TTC549 (cell line): Measurements from ENCODE around the gene NXPH4.

Experiments
- FAIRE-seq: peaks from 2 replicates; lab custom pipeline; 2012; peaks lifted over from hg19 to GRCh38; lab: Jason Lieb, UNC

Gene NXPH4

DNA sequence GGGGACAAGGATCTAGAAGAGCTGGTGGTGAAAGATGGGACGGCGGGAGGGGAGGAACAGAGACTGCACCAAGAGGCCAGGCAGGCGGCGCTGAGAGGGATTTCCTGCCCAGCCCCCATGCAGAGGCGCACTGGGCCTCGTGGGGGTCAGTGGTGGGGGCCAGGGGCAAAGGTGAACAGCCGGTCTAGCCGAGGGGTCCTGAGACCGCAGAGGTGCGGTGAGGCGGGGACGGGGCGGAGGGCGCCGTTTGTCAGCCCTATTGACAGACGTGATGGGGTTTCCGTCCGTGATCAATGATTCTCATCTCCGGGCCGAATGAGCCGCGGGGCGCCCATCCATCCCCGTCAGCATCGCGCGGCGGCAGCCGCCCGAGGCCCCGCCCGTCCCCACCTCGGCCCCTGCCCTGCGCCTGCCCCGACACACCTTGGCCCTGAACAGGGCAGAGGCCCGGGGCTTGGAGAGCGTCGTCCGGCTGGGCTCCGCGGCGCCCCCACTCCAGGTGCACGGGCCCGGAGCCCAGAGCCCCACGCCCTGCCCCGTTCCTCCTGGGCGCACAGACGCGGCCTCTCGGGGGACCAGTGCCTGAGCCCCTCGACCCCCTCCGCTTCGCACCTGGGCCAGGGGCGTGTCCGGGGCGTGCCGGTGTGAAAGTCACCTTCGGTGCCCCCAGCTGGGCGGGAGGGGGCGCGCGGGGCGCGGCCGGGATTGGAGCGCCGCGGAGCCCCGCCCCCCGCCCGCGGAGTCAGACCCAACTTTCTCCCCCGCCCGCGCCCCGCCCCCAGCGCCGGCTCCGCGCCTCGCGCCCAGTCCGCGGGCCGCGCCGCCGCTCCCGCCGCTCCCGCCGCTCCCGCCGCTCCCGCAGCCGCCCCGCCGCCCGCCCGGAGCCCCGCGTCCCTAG, at the start of gene NXPH4:
TSS of gene NXPH4 (plus strand) at position 781 of the 898 bp plus-strand sequence. CDS start 176 bp downstream, outside the sequence.
- no peak for FAIRE-seq

DNA sequence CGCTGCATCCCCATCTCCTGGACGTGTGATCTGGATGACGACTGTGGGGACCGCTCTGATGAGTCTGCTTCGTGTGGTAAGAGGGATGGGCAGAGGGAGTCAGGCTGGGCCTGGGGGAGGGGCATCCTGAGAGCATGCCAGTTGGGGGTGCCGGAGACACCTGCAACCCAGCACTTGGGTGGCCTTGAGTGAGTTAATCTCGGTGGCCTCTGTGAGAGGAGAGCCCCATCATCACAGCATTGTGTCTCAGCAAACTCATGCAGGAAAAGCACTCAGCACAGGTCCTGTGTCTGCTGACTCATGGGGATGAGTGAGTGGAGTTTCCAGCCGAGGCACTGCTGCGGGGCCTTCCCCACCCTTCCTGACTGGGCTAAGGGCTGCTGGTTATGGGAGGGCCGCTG, 49.6 kb upstream of the NXPH4 start:
- FAIRE-seq = no peak

DNA sequence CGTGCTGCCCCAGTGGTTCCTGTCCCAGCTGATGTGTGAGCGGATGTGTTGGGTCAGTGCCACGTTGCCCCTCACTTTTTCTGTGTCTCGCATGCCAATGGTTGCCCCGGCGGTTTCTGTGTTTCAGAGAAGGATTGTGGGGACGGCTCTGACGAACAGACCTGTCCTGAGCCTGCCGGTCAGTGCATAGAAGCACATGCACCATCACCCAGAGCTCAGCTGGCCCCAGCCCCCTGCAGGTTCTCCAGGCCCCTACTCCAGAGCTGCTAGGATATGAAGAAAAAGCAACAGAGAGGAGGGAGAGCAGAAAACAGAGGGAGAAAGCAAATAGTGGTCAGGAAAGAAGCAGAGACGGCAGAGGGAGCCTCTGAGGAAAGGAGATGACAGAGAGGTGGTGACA, 48.5 kb upstream of the NXPH4 start:
- FAIRE-seq = no peak

DNA sequence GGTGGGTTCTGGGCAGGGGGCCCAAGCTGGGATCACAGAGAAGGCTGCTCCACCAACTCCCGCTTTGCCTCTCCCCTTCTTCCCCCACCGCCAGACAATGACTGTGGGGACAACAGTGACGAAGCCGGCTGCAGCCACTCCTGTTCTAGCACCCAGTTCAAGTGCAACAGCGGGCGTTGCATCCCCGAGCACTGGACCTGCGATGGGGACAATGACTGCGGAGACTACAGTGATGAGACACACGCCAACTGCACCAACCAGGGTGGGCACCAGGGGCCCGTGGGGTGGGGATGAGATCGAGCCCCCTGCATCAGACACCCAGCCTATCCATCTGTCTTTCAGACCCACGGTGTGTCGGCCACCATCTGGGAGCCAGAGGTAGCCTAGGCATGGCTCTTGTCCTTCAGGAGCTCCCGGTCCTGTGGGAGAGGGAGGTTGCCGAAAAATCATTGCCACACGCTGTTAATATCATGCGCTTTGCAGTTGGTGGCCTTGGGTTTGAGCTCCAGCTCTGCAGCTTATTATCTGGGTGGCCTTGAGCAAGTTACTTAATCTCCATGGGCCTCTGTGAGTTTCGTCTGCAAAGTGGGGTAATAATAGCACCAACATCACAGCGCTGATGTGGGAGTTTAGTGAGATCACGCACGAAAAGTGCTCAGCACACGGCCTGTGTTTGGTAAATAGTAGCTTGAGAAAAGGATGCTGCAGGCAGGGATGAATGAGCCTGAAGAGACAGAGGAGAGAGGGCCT, 47.4 kb upstream of the NXPH4 start:
- no peak for FAIRE-seq

DNA sequence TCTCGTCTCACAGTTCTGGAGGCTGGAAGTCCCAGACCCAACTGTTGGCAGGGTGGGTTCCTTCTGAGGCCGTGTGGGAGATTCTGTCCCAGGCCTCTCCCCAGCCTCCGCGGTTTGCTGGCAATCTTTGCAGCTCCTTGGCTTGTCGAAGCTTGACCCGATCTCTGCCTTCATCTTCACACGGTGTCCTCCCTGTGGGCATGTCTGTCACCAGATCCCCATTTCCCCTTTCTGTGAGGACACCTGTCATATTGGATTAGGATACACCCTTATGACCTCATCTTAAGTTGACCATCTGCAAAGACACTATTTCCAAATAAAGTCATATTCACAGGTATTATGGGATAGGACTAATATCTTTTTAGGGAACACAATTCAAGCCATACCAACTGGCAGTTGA, 46.6 kb upstream of the NXPH4 start:
- no peak for FAIRE-seq

DNA sequence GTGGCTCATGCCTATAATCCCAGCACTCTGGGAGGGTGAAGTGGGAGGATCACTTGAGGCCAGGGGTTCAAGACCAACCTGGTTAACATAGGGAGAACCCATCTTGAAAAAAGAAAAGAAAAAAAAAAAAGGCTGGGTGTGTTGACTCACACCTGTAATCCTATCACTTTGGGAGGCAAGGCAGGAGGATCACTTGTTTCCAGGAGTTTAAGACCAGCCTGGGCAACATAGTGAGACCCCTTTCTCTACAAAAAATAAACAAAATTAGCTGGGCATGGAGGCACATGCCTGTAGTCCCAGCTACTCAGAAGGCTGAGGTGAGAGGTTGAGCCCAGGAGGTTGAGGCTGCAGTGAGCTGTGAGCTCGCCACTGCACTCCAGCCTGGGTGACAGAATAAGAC, 46.2 kb upstream of the NXPH4 start:
- FAIRE-seq = no peak

DNA sequence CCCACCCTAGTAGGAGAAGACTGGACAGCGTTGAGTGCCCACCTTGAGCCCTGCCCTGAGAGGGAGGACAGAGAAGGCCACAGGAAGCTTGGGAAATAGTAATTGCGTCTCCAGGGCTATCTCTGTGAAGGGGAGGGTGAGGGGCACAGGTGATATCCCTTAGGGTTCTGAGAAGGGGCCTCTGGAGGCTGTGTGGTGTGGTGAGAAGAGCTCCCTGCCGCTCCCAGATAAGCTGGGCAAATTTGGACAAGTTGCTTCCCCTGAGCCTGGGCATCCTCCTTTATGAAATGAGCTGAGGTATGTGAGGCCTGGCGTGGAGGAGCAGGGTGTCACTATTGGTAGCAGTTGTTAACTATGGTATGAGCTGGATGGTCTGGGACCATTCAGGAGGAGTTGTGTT, 45.7 kb upstream of the NXPH4 start:
- FAIRE-seq = no peak

DNA sequence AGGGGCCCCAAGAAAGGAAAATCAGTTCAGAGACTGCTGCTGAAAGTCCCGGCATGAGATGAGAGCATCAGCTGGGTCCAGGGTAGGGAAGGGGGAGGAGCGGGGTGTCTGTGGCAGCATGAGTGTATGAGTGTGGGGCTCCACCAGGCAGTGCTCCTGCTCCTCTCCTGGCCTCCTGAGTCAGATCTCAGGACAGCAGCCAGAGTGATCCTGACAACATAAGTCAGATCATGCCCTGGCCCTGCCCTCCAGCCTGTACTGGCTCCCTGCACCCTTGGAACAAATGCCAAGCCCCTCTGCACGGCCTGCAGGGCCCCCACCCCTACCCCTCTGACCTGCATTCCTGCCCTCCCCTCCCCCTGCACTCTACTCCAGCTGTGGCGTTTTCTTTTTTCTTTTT, 44.9 kb upstream of the NXPH4 start:
- no peak for FAIRE-seq

DNA sequence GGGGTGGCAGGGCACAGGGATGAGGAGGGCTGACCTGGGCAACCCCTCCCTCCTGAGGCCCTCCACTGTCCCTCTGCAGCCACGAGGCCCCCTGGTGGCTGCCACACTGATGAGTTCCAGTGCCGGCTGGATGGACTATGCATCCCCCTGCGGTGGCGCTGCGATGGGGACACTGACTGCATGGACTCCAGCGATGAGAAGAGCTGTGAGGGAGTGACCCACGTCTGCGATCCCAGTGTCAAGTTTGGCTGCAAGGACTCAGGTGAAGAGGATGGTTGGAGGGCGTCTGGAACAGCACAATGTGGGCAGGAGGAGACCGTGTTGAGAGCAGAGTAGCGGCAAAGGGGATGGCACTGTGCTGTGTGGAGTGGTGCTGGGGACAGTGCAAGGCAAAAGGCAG, 43.5 kb upstream of the NXPH4 start:
- no peak for FAIRE-seq

DNA sequence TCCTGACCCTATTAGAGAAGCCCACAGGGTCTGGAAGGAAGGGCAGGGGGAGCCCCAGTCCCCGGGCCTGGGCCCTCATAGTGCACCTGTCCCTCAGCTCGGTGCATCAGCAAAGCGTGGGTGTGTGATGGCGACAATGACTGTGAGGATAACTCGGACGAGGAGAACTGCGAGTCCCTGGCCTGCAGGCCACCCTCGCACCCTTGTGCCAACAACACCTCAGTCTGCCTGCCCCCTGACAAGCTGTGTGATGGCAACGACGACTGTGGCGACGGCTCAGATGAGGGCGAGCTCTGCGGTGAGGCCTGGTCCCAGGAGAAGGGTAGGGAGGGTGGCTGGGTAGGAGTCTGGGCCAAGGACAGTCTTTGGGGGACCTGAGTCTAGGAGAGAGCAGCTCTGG, 42.9 kb upstream of the NXPH4 start:
- no peak for FAIRE-seq

DNA sequence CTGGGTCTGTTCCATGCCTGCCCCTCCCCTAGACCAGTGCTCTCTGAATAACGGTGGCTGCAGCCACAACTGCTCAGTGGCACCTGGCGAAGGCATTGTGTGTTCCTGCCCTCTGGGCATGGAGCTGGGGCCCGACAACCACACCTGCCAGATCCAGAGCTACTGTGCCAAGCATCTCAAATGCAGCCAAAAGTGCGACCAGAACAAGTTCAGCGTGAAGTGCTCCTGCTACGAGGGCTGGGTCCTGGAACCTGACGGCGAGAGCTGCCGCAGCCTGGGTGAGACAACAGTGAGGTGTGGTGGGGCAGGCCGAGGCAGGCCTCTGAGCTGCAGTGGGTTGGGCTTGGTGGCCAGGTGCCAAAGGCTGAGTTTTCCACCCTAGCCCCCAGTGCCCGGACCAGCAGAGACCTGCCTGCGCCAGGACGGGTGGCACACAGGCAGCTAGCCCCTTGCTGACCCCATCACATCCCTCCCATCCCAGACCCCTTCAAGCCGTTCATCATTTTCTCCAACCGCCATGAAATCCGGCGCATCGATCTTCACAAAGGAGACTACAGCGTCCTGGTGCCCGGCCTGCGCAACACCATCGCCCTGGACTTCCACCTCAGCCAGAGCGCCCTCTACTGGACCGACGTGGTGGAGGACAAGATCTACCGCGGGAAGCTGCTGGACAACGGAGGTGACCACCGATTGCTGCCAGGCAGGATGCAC, 41.0 kb upstream of the NXPH4 start:
- no peak for FAIRE-seq

DNA sequence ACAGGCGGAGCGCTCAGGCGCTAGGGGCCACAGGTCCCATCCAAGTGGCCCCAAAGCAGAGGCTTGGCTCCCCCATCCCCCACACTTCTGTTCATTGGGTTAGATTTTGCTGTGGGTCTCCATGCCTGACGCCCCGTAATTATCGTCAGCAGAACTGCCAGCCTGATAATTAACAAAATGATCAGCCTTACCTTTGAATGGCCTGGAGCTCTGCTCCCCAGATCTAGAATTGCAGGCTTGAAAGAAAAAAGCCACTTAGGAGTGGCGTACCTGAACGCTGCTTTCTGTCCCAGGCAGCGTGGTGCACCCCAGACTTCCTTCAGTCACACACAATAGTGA, 40.5 kb upstream of the NXPH4 start:
- no peak for FAIRE-seq

DNA sequence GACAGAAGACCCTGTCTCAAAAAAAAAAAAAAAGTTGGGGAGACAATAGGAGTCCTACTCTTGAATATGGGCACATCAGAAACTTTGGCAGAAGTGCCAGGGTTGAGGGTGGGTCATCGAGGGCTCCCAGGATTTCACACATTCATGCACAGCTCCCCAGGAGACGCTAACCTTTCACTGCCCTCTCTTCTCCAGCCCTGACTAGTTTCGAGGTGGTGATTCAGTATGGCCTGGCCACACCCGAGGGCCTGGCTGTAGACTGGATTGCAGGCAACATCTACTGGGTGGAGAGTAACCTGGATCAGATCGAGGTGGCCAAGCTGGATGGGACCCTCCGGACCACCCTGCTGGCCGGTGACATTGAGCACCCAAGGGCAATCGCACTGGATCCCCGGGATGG, 39.7 kb upstream of the NXPH4 start:
- no peak for FAIRE-seq

DNA sequence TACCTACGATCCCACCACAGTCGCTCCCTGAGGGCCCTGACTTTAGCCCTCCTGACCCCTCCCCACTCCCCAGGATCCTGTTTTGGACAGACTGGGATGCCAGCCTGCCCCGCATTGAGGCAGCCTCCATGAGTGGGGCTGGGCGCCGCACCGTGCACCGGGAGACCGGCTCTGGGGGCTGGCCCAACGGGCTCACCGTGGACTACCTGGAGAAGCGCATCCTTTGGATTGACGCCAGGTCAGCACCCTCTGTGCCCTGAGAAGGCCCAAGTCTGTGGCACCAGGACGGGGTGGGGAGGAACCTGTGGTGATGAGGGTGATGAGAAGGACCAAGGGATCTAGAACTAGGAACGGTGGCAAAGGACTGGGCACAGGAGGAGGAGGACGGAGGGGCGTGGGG, 39.2 kb upstream of the NXPH4 start:
- FAIRE-seq = no peak

DNA sequence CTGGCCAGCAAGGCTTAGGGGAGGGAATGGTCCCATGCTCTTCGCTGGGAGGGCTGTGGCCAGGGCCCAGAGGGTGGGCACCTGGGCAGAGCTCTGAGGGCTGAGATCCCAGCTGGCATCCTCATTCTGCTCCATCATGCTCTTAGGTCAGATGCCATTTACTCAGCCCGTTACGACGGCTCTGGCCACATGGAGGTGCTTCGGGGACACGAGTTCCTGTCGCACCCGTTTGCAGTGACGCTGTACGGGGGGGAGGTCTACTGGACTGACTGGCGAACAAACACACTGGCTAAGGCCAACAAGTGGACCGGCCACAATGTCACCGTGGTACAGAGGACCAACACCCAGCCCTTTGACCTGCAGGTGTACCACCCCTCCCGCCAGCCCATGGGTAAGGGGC, 38.4 kb upstream of the NXPH4 start:
- FAIRE-seq = no peak

DNA sequence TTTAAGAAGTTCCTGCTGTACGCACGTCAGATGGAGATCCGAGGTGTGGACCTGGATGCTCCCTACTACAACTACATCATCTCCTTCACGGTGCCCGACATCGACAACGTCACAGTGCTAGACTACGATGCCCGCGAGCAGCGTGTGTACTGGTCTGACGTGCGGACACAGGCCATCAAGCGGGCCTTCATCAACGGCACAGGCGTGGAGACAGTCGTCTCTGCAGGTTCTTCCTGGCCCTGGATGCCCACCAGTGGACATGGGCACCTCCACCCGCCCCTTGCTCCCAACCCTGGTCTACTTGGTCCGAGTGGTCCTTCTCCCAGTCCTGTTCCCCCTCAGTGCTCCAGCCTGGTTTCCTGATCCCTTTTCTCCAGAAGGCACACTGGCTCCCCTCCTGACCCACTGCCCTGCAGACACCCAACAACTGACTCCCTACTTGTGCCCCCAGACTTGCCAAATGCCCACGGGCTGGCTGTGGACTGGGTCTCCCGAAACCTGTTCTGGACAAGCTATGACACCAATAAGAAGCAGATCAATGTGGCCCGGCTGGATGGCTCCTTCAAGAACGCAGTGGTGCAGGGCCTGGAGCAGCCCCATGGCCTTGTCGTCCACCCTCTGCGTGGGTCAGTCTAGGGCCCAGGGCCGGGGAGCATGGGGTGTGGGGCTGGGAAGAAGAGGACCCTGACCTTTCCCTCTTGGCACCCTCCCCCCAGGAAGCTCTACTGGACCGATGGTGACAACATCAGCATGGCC, 37.1 kb upstream of the NXPH4 start:
- no peak for FAIRE-seq

DNA sequence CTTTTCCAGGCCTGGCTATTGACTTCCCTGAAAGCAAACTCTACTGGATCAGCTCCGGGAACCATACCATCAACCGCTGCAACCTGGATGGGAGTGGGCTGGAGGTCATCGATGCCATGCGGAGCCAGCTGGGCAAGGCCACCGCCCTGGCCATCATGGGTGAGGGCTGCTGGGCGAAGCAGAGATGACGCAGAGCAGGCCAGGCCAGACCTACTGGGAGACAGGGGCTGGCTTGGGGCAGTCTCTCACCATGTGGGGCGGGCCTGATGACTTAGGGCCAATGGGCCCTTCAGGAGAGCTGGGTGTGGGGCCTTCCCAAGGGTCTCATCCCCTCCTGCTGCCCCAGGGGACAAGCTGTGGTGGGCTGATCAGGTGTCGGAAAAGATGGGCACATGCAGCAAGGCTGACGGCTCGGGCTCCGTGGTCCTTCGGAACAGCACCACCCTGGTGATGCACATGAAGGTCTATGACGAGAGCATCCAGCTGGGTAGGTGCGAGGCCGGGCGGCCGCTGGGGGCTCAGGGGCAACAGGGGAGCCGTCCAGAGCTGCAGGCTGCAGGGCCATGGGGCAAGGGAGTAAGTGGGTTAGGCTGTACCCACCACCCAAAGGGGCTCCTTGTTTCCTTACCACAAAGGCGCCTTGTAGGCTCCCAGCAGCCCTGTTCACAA, 36.1 kb upstream of the NXPH4 start:
- no peak for FAIRE-seq

DNA sequence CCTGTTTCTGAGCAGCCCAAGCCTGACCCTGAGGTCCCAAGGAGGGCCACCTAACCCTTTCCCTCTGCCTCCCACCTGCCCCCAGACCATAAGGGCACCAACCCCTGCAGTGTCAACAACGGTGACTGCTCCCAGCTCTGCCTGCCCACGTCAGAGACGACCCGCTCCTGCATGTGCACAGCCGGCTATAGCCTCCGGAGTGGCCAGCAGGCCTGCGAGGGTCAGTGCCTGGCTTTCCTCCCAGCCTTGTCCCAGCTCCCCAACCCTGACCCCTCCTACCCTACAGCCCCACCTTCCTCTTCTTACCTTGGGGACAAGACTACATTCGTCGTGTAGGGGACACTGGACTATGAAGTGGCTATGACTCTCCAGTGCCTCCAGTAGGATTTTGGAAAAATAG, 35.5 kb upstream of the NXPH4 start:
- no peak for FAIRE-seq

DNA sequence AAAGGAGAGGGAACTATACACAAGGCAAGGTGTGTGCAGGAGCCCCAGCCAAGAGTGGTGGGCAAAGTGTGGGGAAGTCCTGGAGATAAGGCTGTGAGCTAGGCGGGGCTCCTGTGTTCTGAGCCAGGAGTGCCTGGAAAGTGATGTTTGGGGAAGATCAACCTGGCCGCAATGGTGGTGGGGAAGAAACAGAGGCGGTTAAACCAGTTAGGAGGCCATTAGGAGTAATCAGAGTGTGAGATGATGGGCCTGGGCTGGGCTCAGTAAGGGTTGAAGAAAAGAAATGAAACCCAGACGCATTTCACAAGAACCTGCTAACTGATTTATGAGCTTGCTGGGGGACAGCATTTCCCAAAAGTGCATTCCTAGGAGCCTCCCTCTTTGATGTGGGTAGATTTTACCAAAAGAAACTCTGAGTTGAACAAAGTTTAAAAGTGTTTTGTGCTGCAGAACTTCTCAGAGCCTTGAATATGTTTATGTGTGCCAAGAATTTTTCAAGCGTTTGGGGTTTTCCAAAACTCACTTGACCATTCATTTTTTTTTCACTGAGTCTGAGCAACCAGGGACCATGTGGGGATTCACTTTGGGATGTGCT, 34.9 kb upstream of the NXPH4 start:
- FAIRE-seq = no peak

DNA sequence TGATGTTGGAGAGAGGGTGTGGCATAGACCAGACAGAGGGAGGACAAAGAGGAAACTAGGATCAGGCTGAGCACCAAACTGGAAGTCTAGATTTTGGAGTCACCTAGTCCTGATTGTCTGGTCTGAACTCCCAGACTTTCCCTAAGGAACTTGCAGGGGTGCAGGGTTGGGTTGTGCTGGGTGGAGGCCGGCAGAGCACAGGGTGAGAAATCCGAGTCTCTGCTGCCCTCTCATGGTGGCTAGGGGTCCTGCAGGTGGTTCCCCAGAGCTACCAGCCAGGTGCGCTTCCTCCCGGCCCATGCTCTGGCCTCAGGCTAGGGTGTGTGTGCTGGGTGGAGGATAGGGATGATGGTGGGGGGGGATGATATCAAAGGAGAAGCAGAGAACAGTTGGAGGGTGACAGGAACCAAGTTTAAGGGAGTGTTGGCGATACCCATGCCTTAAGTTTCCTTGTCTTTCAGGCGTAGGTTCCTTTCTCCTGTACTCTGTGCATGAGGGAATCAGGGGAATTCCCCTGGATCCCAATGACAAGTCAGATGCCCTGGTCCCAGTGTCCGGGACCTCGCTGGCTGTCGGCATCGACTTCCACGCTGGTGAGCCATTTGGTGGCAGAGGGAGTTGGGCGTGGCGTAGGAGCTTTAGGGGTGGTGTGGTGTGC, 33.5 kb upstream of the NXPH4 start:
- FAIRE-seq = no peak
